Stimulated activated CD4-positive, alpha-beta T cell treated with anti-CD3 and anti-CD28 coated beads, Interleukin-4, amount 100 ng/mL, for 1 hour (primary cell): ENCODE data around the gene GULP1.

ENCODE experiments used
- DNase-seq: peaks from one replicate; pipeline ENCODE4 v3.0.0-alpha.2; 2020

GULP1 gene

GRCh38 chr2:188381614-188382013 lies 89.9 kb downstream of the GULP1 start:
- DNase-seq, result no peak

DNA sequence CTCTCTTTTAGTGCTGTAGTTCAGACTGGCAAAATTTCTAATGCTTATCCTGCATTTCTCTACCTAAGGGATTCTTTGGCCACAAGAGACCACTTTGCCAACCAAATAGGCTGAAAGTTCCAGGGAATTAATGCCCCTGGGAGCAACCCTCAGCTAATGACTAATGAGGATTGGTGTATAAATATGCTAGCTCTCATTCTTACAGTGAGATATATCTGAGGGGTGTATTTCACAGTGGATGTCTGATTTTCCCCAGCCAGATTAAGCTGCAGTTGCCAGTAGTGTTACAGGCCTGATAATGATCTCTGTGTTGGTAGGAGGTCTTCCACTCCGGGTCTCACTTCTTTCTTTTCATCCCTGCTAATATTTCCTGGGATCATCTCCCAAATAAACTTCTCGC lies 90.4 kb downstream of the GULP1 start:
- no peak for DNase-seq

DNA sequence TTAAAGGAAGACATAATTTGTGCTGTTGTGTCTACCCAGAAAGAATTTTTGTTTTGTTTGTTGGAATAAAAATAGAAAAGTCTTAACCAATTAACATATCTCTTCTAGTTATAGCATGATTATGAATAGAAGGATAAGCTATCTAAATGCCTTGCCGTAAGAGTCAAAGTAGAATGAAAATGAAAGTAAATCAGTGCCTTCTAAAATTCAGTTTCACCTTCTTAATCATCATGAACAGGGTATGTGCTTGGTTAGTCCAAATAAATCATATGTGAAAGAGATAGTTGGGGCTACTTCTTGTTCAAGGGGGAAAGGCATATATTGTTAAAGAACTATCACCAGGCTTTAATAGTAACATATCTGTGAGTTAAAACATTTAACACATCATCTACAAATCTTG lies 91.5 kb downstream of the GULP1 start:
- no peak for DNase-seq

DNA sequence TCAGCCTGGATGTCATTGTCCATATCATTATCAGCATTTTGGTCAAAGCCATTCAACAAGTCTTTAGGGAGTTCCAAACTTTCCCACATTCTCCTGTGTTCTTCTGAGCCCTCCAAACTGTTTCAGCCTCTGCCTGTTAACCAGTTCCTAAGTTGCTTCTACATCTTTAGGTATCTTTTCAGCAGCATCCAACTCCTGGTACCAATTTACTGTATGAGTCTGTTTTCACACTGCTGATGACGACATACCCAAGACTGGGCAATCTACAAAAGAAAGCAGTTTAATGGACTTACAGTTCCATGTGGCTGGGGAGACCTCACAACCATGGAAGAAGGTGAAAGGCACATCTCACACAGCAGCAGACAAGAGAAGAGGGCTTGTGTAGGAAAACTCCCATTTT lies 94.2 kb downstream of the GULP1 start:
- DNase-seq, result no peak

- DNase-seq, result no peak
Observed at GRCh38 chr2:188388831-188389230, 97.2 kb downstream of the GULP1 start.

GRCh38 chr2:188391354-188391753 lies 99.7 kb downstream of the GULP1 start:
- DNase-seq, result no peak

- no peak for DNase-seq
Observed at GRCh38 chr2:188394931-188395472, 103.3 kb downstream of the GULP1 start.

GRCh38 chr2:188395903-188396689 lies 104.4 kb downstream of the GULP1 start:
- no peak for DNase-seq

- DNase-seq, result no peak
Observed at GRCh38 chr2:188399159-188399558, 107.5 kb downstream of the GULP1 start.

DNA sequence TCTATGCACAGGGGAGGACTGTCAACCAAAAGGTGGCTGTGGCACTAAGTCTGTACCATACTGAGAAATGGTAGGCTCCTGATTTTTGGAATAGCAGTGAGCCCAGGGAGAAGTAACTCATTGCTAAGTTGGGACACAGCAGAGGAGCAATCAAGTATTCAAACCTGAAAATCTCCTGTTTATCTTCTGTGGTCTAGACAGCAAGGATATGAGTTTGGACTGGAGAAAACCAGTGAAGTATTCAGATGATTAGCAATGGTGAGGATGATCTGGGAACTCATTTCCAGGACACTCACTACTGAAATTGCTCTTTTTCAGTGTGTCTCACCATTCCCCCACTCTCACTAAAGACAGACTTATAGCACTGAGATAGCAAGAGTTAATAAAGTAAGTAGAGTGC lies 112.0 kb downstream of the GULP1 start:
- no peak for DNase-seq

DNA sequence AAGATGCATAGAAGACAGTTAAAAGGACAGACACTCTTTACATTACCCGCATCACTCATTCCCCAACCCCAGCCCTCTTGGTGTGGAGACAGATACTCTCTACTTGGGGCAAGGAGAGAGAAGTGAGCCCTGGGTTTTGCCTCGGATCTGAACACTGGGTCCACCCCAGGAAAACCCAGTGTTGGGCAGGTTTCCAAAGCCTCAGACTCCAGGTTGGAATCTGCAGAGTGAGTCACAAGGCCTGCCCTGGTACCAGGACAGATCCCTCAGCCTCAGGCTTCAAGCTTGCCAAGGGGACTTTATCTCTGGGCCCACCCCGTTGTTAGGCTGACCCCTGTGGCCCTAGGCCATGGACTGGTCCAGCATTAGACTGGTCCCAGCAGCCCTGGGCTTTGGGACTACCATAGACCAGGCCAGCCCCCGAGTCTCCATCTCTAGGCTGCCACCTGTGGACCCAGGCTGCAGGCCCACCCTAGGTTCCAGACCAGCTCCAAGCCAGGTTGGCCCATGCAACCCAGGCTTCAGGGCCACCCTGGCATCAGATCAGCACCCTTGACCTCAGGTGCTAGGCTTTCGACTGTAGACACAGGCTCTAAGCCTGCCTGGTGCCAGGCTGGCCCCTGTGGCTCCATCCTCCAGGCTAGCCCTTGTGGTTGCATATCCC lies 112.8 kb downstream of the GULP1 start:
- no peak for DNase-seq

- no peak for DNase-seq
Observed at GRCh38 chr2:188406414-188406813, 114.7 kb downstream of the GULP1 start.

- DNase-seq, result no peak
Observed at GRCh38 chr2:188410504-188411235, 119.0 kb downstream of the GULP1 start.

- no peak for DNase-seq
Observed at GRCh38 chr2:188412190-188412589, 120.5 kb downstream of the GULP1 start.

DNA sequence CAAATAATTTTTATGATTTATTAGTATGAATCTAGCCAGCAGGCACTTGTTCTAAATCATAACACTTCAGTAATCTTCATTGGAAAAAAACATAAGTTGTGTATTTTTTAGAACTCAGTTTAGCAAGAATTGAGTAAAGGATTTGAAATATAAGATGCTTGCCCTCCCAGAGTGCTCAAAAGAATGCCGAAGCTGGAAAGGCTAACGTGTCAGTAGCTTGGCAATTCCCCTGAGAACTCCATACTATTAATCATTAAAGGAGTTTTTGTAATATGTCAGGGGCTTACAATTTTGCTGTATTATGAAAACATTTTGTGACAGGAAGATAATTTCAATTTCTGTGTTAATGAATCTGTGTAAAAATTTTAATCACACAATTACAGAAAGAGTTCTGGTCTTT lies 122.7 kb downstream of the GULP1 start:
- DNase-seq, result no peak

- DNase-seq, result no peak
Observed at GRCh38 chr2:188414869-188415753, 123.4 kb downstream of the GULP1 start.

DNA sequence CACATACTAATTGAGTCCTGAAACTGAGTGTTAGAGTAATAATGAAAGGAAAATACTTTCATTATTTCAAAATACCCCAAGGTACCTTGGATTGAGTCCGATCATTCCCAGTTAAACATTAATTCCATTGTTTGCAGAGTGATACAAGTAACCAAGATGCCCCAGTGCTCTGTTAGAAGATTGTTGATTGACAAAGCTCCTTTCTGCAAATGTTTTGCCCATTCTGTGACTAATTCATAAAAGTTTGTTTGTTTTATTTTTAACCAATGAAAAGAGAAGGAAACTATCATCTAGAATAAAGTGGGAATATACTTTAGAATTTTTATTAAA lies 124.0 kb downstream of the GULP1 start:
- DNase-seq, result no peak

DNA sequence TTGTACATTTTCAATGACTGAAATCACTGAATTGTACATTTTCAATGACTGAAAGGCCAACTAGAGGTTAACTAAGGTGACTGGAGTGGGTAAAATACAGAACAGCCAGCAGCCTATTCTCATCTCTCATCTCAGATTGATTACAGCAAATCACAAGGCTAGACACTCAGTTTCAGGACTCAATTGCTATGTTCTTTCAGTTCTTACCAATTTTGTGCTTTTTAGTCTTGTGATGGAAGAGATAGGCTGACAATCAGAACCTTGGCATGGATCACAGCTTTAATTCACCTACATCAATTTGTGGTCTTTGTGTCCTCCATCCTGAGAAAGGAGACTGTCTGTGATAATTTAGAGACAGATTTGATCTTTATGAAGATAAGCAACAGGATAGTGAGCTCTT lies 124.7 kb downstream of the GULP1 start:
- no peak for DNase-seq

DNA sequence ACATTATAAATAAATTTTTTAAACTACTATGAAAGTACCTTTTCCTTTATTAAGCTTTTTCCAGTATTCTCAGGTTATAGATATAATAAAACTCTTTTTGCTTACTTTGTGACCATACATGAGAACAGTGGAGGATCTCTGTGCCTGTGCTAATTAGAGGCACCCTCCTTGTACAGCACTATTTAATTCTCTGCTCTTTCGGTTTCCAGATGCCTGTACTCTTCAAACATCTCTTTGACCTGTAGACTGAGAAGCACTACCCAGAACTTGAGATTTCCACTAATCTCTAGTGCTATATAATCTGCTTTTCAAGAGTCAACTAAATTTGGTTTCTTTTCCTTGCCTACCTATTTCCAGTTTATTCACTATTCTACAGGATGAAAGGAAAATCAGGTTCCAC lies 131.1 kb downstream of the GULP1 start:
- DNase-seq, result no peak

DNA sequence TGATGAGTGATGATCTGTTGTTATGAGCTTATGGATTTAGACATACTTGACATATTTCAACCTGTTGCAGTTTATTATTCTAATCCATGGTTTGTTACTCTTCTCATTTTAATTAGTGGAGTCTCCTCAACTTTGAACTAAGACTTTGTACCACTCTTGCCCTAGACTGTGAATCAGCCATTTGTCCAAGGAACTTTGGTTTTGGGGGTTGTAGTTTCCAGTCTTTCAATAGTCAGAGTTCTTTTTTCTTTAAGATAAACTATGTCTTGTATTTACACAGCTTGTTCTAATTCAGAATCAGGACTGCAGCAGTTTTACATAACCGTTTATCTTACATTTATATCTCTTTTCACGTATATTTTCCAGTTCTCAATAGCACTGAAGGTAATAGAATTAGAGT lies 133.6 kb downstream of the GULP1 start:
- DNase-seq, result no peak

DNA sequence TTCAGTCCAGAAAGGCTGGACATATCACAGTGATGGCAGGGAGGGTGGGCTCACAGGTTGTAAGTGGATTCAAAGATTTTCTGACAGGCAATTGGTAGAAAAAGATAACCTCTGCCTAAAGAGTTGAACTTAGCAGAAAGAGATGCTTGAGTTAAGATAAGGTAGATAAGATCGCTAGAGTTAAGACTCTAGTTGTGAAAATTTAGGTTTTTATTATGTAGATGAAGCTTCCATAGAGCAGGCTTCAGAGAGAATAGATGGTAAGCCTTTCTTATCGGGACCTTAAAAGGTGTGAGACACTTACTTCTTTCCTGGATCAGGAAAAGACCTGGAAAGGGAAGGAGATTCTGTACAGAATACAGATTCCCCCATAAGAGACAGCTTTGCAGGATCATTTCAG lies 134.4 kb downstream of the GULP1 start:
- no peak for DNase-seq

- DNase-seq, result no peak
Observed at GRCh38 chr2:188430705-188431104, 139.0 kb downstream of the GULP1 start.

DNA sequence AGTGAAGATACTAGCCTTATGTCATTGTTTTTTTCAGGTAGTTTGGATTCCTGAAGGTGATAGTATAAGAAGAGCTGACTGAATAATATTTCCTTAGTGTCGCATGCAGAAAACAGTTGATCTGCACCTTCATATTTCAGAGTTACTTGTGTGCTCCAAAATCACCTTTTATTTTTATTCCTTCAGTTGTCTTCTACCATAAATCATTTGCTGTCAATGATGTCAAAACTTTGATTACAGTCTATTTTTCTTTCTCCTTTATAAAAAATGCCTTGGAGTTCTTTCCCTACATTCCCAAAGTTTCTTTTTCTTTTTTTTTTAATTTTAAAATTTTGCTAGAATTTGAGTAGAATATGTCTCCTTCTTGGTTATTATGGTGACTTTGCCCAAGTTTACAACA lies 142.3 kb downstream of the GULP1 start:
- DNase-seq, result no peak
